Amniotic stem cell (primary cell): ENCODE measurements around the gene ZBTB12.

Experiments used
- DNase-seq: peaks from one replicate; lab custom pipeline; 2025; lab: John Stamatoyannopoulos, UW

Gene ZBTB12

GRCh38 chr6:31897612-31898382 is 4.1 kb downstream of the ZBTB12 start, which contains the start of gene EHMT2:
Gene EHMT2 (minus strand): TSS chr6:31897698. CDS start chr6:31897677, 21 bp downstream.
- peak; percentile 39 for DNase-seq

GRCh38 chr6:31896856-31897611 is 4.9 kb downstream of the ZBTB12 start:
- no peak for DNase-seq

GRCh38 chr6:31896493-31896855 is 5.4 kb downstream of the ZBTB12 start:
- no peak for DNase-seq

GRCh38 chr6:31892821-31893220 is 9.1 kb downstream of the ZBTB12 start:
- no peak for DNase-seq

- no peak for DNase-seq
Measured at GRCh38 chr6:31889331-31889972, 12.4 kb downstream of the ZBTB12 start.

GRCh38 chr6:31888276-31889258 is 13.3 kb downstream of the ZBTB12 start:
- DNase-seq = no peak

- no peak for DNase-seq
Measured at GRCh38 chr6:31887173-31888007, 14.5 kb downstream of the ZBTB12 start.

GRCh38 chr6:31886541-31886991 is 15.3 kb downstream of the ZBTB12 start:
- no peak for DNase-seq

GRCh38 chr6:31884528-31885035 is 17.3 kb downstream of the ZBTB12 start:
- no peak for DNase-seq

- no peak for DNase-seq
Measured at GRCh38 chr6:31883676-31884075, 18.2 kb downstream of the ZBTB12 start.

- DNase-seq = no peak
Measured at GRCh38 chr6:31882344-31882743, 19.5 kb downstream of the ZBTB12 start.

- DNase-seq = no peak
Measured at GRCh38 chr6:31881136-31881859, 20.6 kb downstream of the ZBTB12 start.

GRCh38 chr6:31880616-31881015 is 21.3 kb downstream of the ZBTB12 start:
- DNase-seq = no peak

- DNase-seq = no peak
Measured at GRCh38 chr6:31879901-31880300, 22.0 kb downstream of the ZBTB12 start.

- no peak for DNase-seq
Measured at GRCh38 chr6:31879143-31879542, 22.7 kb downstream of the ZBTB12 start.

- no peak for DNase-seq
Measured at GRCh38 chr6:31878726-31879125, 23.2 kb downstream of the ZBTB12 start, which contains the start of gene SLC44A4. Gene SLC44A4 (minus strand): TSS chr6:31878997. CDS start chr6:31878980, 17 bp downstream.

- no peak for DNase-seq
Measured at GRCh38 chr6:31878222-31878621, 23.7 kb downstream of the ZBTB12 start.

GRCh38 chr6:31877651-31878161 is 24.2 kb downstream of the ZBTB12 start:
- DNase-seq = no peak

GRCh38 chr6:31877125-31877650 is 24.7 kb downstream of the ZBTB12 start:
- no peak for DNase-seq
